GM12892 (cell line): ENCODE data around the gene NSDHL. TPM values are rescaled to one million over a fixed set of nuclear protein-coding genes. Genes with fewer than 3 reads are reported as not detected.
"Not testable (repeated sequence)": the region's sequence is repeated elsewhere in the genome, so short reads cannot be mapped to it uniquely, and the experiment has no call there.

Source experiments
- DNase-seq: peaks from one replicate; pipeline ENCODE4 v3.0.0; 2011; ENCODE audit not compliant: insufficient read length
- FAIRE-seq: peaks from 2 replicates; lab custom pipeline; 2011; peaks lifted over from hg19 to GRCh38; lab: Jason Lieb, UNC
- POLR2A ChIP-seq: IDR thresholded peaks from 2 replicates; pipeline ENCODE4 v1.6.1; 2011; ENCODE audit warnings: low read depth, low read length, control low read depth
- POLR2AphosphoS5 ChIP-seq: IDR thresholded peaks from 2 replicates; pipeline ENCODE4 v1.6.1; 2011; ENCODE audit warnings: low read depth, low read length, control low read depth
- TAF1 ChIP-seq: IDR thresholded peaks from 2 replicates; pipeline ENCODE4 v1.6.1; 2011; ENCODE audit warnings: low read depth, mild to moderate bottlenecking, control low read depth, low read length, borderline replicate concordance
- polyA plus RNA-seq: library from polyadenylated mRNA; unstranded; fragments of >200 nt; gene quantifications from one replicate; pipeline ENCODE4 v1.2.1, GENCODE V29; 2012; ENCODE audit warnings: missing spikeins, inconsistent platforms; ENCODE audit not compliant: missing spikeins

The NSDHL gene
- 18.4 TPM for polyA plus RNA-seq

DNA sequence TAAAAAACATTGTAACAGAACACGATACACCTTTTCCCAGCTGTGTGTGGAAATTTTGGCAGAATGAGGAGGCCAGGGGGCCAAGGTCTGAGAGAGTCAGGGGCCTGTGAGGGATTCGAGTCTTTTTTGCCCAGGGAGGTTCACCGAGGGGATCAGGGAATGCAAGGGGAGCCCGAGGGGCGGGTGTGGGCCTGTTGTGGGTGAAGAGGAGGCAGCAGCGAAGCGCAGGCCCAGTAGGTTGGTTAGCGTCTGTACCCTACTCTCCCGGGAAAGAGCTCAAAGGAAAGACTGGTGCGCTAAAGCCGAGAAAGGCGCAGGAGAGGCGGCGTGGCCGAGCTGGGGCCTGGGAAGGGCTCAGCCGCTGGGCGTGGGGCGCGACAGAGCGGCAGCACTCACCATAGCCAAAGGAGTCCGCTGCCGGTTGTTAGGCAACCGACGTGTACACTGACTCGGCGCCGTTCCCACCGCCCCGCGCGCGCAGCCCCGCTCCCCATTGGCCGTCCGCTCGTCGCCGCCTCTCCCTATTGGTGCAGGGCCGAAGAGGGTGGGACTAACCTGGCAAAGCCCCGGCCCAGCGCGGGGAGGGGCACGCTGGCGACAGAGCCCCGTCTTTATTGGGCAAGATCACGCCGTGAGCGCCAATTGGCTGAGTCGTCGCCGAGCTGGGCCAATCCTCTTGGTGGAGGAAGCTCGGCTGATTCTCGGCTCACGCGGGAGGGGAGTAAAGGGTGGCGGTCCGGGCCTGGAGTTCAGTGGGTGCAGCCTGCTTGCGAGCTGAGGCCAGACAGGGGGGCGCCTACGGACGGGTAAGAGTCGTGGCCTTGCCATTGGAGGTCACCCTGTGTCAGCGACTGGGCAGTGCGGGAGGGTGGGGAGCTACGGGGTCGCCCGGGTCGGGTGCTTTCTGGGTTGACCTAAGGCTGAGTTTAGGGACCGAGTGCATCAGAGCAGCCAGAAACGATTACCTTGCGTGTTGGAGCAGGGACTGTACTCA is at the start of gene NSDHL, which contains the start of gene CETN2:
Gene NSDHL, plus strand, starts transcription at position 752 of the 994 bp plus-strand sequence. CDS start 15,262 bp downstream, outside the sequence.
Gene CETN2, minus strand, starts transcription at position 446 of the 994 bp plus-strand sequence. Its CDS starts 47 bp downstream, at position 399.
- FAIRE-seq (peak; percentile 92), DNase-seq (peak; percentile 86)
- TF ChIP-seq POLR2AphosphoS5 (peak; percentile 58; the same call in 1 of the 2 replicates), POLR2A (peak; percentile 70; the same call in 1 of the 2 replicates), TAF1 (no peak)

GRCh38 chrX:152787062-152787461 is 43.8 kb upstream of the NSDHL start:
- not testable (repeated sequence) for DNase-seq
- FAIRE-seq: peak; percentile 89

GRCh38 chrX:152798945-152799344 is 31.9 kb upstream of the NSDHL start:
- no peak for DNase-seq
- TF ChIP-seq POLR2AphosphoS5: no peak
- no peak for TF ChIP-seq TAF1
- no peak for TF ChIP-seq POLR2A
- FAIRE-seq: no peak

DNA sequence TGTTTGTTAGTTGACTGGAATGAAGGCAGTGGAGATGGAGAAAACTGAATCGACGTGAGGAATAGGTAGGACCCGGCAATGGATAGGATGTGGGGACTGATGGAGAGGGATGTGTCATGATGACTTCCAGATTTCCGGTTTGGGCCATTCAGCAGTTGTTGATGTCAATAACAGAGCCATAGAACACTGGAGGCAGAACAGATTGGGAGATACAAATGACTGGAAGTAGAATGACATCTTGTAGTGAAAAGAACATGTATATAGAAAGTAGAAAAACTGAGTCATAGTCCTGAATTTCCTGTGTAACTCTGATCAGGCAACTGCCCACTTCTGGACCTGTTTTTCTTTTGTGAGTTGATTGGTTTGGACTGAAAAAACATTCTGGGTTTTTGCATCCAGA is 24.8 kb upstream of the NSDHL start:
- FAIRE-seq (no peak), DNase-seq (no peak)
- TF ChIP-seq POLR2AphosphoS5 (no peak), TAF1 (no peak), POLR2A (no peak)

DNA sequence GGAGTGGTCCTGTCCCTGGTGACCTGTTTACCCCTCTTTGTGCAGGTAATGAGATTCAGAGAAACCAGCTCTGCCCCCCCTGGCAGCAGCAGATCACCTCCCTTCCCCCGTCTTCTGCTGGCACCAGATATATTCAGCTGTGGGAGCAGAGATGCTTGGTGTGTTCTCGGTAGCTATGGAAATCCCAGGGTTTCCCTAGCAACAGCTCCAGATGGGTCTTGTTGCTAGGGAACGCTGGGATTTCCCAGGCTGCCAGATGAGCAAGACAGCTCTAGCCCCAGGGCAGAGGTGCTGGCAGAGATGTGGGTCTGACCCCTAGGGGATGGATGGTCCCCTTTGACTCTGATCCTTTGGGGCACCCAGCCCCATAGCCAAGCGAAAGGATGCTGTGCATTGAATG is 20.5 kb upstream of the NSDHL start:
- TF ChIP-seq TAF1 (no peak), POLR2A (no peak), POLR2AphosphoS5 (no peak)
- FAIRE-seq (no peak), DNase-seq (no peak)

GRCh38 chrX:152813206-152813605 is 17.7 kb upstream of the NSDHL start:
- FAIRE-seq (no peak), DNase-seq (no peak)
- no peak for TF ChIP-seq POLR2AphosphoS5
- no peak for TF ChIP-seq POLR2A
- TF ChIP-seq TAF1: no peak

- DNase-seq (no peak), FAIRE-seq (no peak)
- TF ChIP-seq POLR2AphosphoS5 (no peak), TAF1 (no peak), POLR2A (no peak)
These were observed 16.8 kb upstream of the NSDHL start for GRCh38 chrX:152814048-152814447.

- FAIRE-seq (no peak), DNase-seq (no peak)
- no peak for TF ChIP-seq POLR2AphosphoS5
These were observed 13.6 kb upstream of the NSDHL start for GRCh38 chrX:152817078-152817764.

DNA sequence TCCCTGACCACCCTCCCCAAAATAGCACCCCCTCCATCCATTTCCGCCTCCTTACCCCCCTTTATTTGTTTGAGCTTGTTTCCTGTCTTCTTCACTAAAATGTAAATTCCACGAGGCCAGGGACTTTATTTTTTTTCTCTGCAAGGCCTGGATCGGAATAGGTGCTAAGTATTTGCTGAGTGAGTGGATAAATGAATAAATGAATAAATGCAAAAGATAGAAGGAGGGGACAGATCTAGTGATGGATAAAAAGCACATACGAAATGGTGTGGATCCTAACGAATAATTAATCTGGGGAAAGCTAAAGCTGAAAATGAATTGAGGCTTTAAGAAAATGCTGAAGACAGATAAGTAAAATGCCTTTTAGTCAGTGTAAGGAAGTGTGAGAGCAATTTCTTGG is 12.5 kb upstream of the NSDHL start:
- DNase-seq (no peak), FAIRE-seq (no peak)
- TF ChIP-seq POLR2A (no peak), POLR2AphosphoS5 (no peak), TAF1 (no peak)

GRCh38 chrX:152819266-152819665 is 11.6 kb upstream of the NSDHL start:
- FAIRE-seq (no peak), DNase-seq (no peak)
- TF ChIP-seq TAF1 (no peak), POLR2A (no peak), POLR2AphosphoS5 (no peak)

DNA sequence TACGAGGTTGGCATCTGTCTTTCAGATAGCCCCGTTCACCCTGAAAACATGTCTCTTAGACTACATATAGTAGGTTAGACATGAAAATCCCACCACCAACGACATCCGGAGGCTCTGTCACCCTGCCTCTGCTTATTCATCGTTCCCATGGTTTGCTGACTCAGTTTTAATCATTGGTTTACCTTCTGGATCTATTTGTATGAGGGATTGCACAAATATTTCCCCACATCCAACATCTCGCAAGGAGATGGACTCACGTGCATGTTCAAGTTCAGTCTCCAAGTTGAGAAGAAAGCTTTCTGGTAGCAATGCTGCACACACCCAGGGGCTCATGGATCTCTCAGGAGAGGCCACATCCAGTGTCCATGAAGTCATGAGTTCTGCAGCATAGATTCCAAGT is 11.1 kb upstream of the NSDHL start:
- FAIRE-seq: no peak
- no peak for DNase-seq
- no peak for TF ChIP-seq POLR2A
- TF ChIP-seq POLR2AphosphoS5: no peak
- no peak for TF ChIP-seq TAF1

GRCh38 chrX:152821145-152821765 is 9.6 kb upstream of the NSDHL start:
- no peak for TF ChIP-seq POLR2AphosphoS5
- TF ChIP-seq TAF1: no peak
- TF ChIP-seq POLR2A: no peak
- peak; percentile 65 for FAIRE-seq
- DNase-seq: no peak
